Spleen (tissue), 7 donors: Measurements from ENCODE around the gene REEP5.

ENCODE experiments used
- POLR2A ChIP-seq, 3 donors: fragments of 450-650 bp; IDR thresholded peaks; one replicate each; pipeline ENCODE4 v1.5.1; 2017; ENCODE audit warnings: antibody characterized with exemption in 3 of 3, mild to moderate bottlenecking in 1 of 3
- TF ChIP-seq, protein P1 (sequence below), 11 experiments: fragments of 200-600 bp in 7 of 11; fragments of 450-650 bp in 4 of 11; sonication (generic) in 4 of 11; IDR thresholded peaks in 8 of 11; conservative IDR thresholded peaks in 3 of 11; 1 replicate in 7 of 11; 2 replicates in 4 of 11; pipeline versions ENCODE4 v1.4.0 to v1.8.0; 2016 to 2021; ENCODE audit warnings: antibody characterized with exemption in 11 of 11, inconsistent platforms in 4 of 11, mild to moderate bottlenecking in 1 of 11
- donor health status: DM: no; HTN: no; CAD: no; lungs with moderate emphysema.
- donor health status: DM: no; HTN: no; CAD: no.
- donor health status: DM: no; HTN: no; CAD: no.

DNA sequence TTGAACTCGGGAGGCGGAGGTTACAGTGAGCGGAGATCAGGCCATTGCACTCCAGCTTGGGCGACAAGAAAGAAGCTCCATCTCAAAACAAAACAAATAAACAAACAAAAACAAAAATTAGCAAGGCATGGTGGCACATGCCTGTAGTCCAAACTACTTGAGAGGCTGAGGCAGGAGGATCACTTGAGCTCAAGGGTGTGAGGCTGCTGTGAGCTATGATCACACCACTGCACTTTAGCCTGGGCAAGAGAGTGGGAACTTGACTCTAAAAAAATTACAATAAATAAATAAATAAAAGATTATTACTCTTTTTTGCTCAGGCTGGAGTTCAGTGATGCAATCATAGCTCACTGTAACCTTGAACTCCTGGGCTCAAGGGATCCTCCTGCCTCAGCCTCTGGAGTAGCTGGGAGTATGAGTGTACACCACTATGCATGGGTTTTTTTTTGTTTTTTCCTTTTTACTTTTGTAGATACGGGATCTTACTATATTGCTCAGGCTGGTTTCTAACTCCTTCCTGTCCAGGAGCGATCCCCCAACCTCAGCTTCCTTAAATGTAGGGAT, 45.6 kb upstream of the REEP5 start:
- TF ChIP-seq, protein P1, sequence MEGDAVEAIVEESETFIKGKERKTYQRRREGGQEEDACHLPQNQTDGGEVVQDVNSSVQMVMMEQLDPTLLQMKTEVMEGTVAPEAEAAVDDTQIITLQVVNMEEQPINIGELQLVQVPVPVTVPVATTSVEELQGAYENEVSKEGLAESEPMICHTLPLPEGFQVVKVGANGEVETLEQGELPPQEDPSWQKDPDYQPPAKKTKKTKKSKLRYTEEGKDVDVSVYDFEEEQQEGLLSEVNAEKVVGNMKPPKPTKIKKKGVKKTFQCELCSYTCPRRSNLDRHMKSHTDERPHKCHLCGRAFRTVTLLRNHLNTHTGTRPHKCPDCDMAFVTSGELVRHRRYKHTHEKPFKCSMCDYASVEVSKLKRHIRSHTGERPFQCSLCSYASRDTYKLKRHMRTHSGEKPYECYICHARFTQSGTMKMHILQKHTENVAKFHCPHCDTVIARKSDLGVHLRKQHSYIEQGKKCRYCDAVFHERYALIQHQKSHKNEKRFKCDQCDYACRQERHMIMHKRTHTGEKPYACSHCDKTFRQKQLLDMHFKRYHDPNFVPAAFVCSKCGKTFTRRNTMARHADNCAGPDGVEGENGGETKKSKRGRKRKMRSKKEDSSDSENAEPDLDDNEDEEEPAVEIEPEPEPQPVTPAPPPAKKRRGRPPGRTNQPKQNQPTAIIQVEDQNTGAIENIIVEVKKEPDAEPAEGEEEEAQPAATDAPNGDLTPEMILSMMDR (IDR thresholded peaks at IDR 0.05 in 8 of 11, conservative IDR thresholded peaks at IDR 0.05 in 3 of 11) = no peak
- TF ChIP-seq POLR2A (IDR thresholded peaks at IDR 0.05) = no peak
